Ishikawa (cell line): ENCODE results near the gene ZNF530.
A peak's percentile ranks its signal among the peaks of the same experiment; 100 is the strongest.

Source experiments
- CEBPB ChIP-seq: IDR thresholded peaks from 2 replicates; pipeline ENCODE4 v1.6.1; 2012
- CREB1 ChIP-seq: IDR thresholded peaks from 2 replicates; pipeline ENCODE4 v1.6.1; 2012; ENCODE audit warnings: low read depth
- EGR1 ChIP-seq: IDR thresholded peaks from 2 replicates; pipeline ENCODE4 v1.6.1; 2012
- EP300 ChIP-seq: IDR thresholded peaks from 2 replicates; pipeline ENCODE4 v1.6.1; 2012; ENCODE audit warnings: borderline replicate concordance
- FOXM1 ChIP-seq: IDR thresholded peaks from 2 replicates; pipeline ENCODE4 v1.6.1; 2012; ENCODE audit warnings: low read depth, borderline replicate concordance
- NFIC ChIP-seq: IDR thresholded peaks from 2 replicates; pipeline ENCODE4 v1.6.1; 2012
- RAD21 ChIP-seq: IDR thresholded peaks from 2 replicates; pipeline ENCODE4 v1.6.1; 2012; ENCODE audit warnings: low read depth
- TAF1 ChIP-seq: IDR thresholded peaks from 2 replicates; pipeline ENCODE4 v1.6.1; 2012; ENCODE audit warnings: low read depth, mild to moderate bottlenecking
- TCF12 ChIP-seq: IDR thresholded peaks from 2 replicates; pipeline ENCODE4 v1.6.1; 2012; ENCODE audit warnings: low read depth
- TEAD4 ChIP-seq: IDR thresholded peaks from 2 replicates; pipeline ENCODE4 v1.6.1; 2012
- YY1 ChIP-seq: IDR thresholded peaks from 2 replicates; pipeline ENCODE4 v1.6.1; 2012; ENCODE audit warnings: low read depth
- ZBTB7A ChIP-seq: IDR thresholded peaks from 2 replicates; pipeline ENCODE4 v1.6.1; 2012; ENCODE audit warnings: low read depth
- TF ChIP-seq, protein P1 (sequence below): IDR thresholded peaks from 2 replicates; pipeline ENCODE4 v1.6.1; 2012; ENCODE audit warnings: low read depth, mild to moderate bottlenecking
- TF ChIP-seq, protein P2 (sequence below): IDR thresholded peaks from 2 replicates; pipeline ENCODE4 v1.6.1; 2012
- TF ChIP-seq, protein P3 (sequence below): IDR thresholded peaks from 2 replicates; pipeline ENCODE4 v1.6.1; 2012

ZNF530 gene

DNA sequence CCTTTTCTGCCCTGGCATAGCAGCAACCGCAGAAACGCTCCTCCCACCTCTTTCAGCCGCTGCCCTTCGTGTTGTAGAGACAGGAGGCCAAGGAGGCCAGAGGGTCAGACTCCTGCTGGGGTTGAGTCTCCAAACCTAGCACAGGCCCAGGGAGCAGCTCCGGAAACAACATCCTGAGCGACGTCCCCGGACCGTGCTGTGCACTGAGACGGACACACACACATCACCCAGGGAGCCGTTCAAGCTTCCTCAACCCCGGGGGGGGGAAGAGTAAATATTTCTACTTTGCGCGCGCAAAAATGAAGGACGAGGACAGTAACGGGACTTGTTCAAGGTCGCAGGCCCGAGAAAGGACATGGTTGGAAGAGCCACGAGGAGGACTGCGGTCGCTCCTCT is 40.7 kb upstream of the ZNF530 start:
- TF ChIP-seq, protein P1, sequence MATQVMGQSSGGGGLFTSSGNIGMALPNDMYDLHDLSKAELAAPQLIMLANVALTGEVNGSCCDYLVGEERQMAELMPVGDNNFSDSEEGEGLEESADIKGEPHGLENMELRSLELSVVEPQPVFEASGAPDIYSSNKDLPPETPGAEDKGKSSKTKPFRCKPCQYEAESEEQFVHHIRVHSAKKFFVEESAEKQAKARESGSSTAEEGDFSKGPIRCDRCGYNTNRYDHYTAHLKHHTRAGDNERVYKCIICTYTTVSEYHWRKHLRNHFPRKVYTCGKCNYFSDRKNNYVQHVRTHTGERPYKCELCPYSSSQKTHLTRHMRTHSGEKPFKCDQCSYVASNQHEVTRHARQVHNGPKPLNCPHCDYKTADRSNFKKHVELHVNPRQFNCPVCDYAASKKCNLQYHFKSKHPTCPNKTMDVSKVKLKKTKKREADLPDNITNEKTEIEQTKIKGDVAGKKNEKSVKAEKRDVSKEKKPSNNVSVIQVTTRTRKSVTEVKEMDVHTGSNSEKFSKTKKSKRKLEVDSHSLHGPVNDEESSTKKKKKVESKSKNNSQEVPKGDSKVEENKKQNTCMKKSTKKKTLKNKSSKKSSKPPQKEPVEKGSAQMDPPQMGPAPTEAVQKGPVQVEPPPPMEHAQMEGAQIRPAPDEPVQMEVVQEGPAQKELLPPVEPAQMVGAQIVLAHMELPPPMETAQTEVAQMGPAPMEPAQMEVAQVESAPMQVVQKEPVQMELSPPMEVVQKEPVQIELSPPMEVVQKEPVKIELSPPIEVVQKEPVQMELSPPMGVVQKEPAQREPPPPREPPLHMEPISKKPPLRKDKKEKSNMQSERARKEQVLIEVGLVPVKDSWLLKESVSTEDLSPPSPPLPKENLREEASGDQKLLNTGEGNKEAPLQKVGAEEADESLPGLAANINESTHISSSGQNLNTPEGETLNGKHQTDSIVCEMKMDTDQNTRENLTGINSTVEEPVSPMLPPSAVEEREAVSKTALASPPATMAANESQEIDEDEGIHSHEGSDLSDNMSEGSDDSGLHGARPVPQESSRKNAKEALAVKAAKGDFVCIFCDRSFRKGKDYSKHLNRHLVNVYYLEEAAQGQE = no peak
- no peak for TF ChIP-seq TCF12
- TF ChIP-seq, protein P2, sequence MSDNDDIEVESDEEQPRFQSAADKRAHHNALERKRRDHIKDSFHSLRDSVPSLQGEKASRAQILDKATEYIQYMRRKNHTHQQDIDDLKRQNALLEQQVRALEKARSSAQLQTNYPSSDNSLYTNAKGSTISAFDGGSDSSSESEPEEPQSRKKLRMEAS = peak; percentile 18; the same call in 1 of the 2 replicates
- TF ChIP-seq, protein P3, sequence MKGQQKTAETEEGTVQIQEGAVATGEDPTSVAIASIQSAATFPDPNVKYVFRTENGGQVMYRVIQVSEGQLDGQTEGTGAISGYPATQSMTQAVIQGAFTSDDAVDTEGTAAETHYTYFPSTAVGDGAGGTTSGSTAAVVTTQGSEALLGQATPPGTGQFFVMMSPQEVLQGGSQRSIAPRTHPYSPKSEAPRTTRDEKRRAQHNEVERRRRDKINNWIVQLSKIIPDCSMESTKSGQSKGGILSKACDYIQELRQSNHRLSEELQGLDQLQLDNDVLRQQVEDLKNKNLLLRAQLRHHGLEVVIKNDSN = no peak
- TF ChIP-seq EP300 = no peak

DNA sequence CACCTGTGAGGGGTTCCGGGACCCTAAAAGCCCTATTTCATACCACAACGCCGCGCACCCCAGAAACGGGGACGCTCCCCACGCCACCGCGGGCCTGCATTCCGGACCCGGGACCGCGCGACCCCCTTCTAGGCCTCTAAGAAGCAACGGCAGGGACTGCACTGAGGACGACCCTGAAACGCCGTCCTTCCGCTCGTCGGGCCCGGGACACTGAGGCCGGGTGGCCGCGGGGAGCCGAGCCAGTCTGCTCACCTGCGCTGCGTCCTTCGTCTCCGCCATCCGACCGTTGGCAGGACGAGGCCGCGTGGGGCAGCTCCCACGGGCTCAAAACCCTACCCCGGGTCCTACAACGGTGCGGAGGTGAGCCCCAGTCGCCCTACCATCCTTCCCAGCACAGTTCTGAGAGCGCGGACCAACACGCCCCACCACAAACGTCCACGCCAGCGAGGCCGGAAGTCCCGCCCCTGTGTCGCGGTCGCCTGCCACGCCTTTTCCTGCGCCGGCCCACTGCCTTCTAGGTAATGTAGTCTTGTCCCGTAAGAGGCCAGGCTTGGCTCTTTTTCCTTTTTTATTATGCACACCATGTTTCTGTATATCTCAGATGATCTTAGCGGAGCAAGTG is 40.2 kb upstream of the ZNF530 start, which contains the start of gene ZNF550:
ZNF550 (minus strand) TSS at position 460 of the 622 bp plus-strand sequence; CDS start at position 279, 181 bp downstream.
- no peak for TF ChIP-seq EGR1
- 0 out of 2 replicates have a peak, but pooled peaks have one; percentile 42 for TF ChIP-seq YY1
- TF ChIP-seq TAF1 = peak; percentile 47; the same call in 1 of the 2 replicates
- TF ChIP-seq, protein P2 = peak; percentile 80
- peak; percentile 66 for TF ChIP-seq CREB1

DNA sequence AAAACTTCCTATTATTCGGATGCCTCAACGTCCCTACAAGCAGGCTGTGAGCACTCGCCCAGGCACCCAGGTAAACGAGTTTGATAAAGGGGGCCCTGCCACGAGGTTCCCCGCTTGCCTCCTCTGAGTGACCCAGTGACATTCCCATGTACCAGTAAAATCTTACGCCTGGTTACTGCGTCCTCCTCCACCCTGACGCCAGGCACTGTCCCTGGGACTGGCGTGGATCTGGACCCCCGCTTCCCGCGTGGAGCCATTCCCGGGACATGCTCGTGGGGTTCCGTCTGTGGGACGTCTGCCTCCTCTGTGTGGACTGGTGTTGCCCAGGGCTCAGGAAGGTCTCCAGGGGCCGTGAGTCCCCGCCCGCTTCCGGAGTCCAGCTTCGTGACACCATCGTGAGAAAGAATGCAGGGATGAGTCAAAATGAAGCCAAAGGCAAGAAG is 39.6 kb upstream of the ZNF530 start:
- TF ChIP-seq TAF1 = no peak

DNA sequence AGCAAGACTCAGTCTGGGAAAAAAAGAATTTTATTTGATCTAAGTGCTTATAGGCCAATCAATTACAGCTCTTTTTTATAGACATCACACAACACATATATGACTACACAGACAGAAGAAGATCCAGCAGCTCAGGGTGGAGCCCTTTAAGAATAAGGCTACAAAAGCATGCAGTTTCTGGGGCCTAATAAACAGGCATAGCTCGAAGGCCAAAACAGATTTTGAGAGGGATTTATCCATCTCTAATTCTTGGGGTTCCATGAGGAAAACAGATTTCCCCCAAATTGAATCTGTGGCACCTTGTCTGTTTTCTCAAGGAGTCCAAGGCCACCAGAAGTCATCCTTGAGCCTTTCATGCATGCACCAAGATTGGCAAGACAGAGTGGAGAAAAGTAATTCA is 36.1 kb upstream of the ZNF530 start:
- TF ChIP-seq CEBPB (no peak), TAF1 (no peak)
- TF ChIP-seq, protein P2 = no peak

DNA sequence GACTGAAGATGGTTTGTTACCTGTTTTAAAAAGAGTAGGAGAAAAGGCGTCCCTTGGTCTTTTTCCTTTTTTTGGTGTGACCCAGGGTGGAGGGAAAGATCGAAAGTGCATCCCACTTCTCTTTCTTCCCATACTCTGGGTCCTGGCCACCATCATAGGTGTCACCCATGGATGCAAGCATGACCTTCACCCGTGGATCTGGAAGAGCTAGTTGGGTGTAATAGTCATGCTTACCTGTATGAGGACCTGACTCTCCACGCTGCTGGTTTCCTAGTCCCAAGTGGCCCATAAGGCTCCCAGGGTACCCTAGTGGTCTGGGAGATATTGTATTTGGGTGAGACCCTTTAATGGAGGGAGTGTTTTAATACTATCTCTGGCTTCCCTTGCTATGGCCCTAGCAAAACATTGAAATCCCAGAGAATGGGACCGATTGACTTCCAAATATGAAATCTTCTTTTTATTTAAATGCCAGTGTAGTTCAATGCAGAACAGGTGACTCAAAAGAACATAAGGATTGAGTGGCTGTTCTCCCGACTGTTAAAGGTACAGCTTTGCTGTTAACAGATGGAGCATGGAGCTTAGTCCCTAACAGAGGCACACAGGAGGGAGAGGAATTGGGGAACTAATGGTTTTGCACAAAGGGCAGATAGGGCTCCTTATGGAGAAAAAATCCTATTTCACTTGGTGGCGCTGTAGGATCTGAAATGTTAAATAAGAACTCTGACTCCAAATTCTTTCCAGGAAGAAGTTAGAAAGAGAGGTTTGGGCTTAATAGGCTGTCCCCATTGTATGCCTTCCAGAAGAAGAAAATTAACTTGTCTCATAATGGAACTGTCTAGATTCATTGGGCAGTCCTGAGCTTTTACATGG is 33.1 kb upstream of the ZNF530 start:
- TF ChIP-seq TEAD4 (no peak), RAD21 (0 out of 2 replicates have a peak, but pooled peaks have one; percentile 10)
- TF ChIP-seq, protein P3 = peak; percentile 26; the same call in 1 of the 2 replicates

DNA sequence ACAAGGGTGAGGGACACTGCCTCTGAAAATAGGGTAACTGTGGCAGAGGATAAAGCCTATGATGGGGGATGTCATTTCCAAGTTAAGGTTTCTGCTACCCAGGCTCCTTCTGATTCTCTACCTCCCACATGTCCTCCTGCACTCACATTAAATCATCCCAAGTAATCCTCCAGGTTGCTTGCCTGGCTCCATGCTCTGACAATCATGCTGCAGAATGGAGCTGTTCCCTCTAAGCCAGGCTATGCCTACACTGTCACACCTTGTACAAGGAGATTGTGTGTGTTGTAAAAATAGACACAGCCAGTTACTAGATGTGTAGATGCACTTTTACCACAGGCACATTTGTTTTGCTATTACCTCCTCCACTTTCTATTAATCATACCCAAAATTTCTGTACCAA is 29.0 kb upstream of the ZNF530 start:
- no peak for TF ChIP-seq TEAD4
- TF ChIP-seq YY1 = no peak
- no peak for TF ChIP-seq CREB1
- TF ChIP-seq CEBPB = no peak
- TF ChIP-seq RAD21 = no peak
- no peak for TF ChIP-seq TAF1
- no peak for TF ChIP-seq FOXM1
- TF ChIP-seq TCF12 = no peak

DNA sequence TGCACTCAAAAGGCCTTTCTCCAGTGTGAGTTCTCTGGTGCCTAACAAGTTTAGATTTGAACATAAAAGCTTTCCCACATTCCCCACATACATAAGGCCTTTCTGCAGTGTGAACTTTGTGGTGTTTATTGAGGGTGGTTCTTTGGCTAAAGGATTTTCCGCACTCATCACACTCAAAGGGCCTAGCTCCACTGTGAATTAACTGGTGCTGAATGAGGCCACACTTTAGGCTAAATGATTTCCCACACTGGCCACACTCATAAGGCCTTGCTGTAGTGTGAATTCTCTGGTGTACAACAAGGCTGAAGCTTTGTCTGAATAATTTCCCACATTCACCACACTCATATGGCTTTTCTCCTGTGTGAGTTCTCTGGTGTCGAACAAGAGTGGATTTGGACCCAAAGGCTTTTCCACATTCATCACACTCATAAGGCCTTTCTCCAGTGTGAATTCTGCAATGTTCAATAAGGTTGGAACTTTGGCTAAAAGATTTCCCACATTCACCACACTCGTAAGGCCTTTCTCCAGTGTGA is 27.2 kb upstream of the ZNF530 start:
- TF ChIP-seq, protein P2 = no peak
- TF ChIP-seq EGR1 (no peak), FOXM1 (no peak), NFIC (no peak), TCF12 (no peak), ZBTB7A (no peak), EP300 (no peak), CREB1 (no peak), RAD21 (no peak), TEAD4 (no peak), CEBPB (no peak), TAF1 (no peak), YY1 (no peak)
- TF ChIP-seq, protein P3 = no peak
- TF ChIP-seq, protein P1 = no peak
